Retinal pigment epithelial cell (primary cell): ENCODE results near the gene ARAP1.

Source experiments
- DNase-seq: peaks from one replicate; pipeline ENCODE4 v3.0.0-alpha.2; 2010; ENCODE audit warnings: low read depth
- H3K4me3 ChIP-seq: 2 replicates; pipeline ENCODE4 v1.5.1; 2011; ENCODE audit warnings: mild to moderate bottlenecking, low read length, control low read depth, moderate library complexity
- TF ChIP-seq, protein P1 (sequence below): conservative IDR thresholded peaks from 2 replicates; pipeline ENCODE4 v1.5.1; 2011; ENCODE audit warnings: low read depth, low read length, control low read depth, inconsistent platforms

The ARAP1 gene

GRCh38 chr11:72740562-72741428 is 11.4 kb downstream of the ARAP1 start:
- TF ChIP-seq, protein P1, sequence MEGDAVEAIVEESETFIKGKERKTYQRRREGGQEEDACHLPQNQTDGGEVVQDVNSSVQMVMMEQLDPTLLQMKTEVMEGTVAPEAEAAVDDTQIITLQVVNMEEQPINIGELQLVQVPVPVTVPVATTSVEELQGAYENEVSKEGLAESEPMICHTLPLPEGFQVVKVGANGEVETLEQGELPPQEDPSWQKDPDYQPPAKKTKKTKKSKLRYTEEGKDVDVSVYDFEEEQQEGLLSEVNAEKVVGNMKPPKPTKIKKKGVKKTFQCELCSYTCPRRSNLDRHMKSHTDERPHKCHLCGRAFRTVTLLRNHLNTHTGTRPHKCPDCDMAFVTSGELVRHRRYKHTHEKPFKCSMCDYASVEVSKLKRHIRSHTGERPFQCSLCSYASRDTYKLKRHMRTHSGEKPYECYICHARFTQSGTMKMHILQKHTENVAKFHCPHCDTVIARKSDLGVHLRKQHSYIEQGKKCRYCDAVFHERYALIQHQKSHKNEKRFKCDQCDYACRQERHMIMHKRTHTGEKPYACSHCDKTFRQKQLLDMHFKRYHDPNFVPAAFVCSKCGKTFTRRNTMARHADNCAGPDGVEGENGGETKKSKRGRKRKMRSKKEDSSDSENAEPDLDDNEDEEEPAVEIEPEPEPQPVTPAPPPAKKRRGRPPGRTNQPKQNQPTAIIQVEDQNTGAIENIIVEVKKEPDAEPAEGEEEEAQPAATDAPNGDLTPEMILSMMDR, result no peak
- H3K4me3 ChIP-seq, result no peak overlapping the region
- DNase-seq, result no peak

- H3K4me3 ChIP-seq, result no peak overlapping the region
- DNase-seq, result no peak
- TF ChIP-seq, protein P1, result no peak
Measured at GRCh38 chr11:72740060-72740424, 12.2 kb downstream of the ARAP1 start.

GRCh38 chr11:72739240-72740059 is 12.8 kb downstream of the ARAP1 start:
- no peak for DNase-seq
- TF ChIP-seq, protein P1, result no peak
- H3K4me3 ChIP-seq, result no peak overlapping the region

DNA sequence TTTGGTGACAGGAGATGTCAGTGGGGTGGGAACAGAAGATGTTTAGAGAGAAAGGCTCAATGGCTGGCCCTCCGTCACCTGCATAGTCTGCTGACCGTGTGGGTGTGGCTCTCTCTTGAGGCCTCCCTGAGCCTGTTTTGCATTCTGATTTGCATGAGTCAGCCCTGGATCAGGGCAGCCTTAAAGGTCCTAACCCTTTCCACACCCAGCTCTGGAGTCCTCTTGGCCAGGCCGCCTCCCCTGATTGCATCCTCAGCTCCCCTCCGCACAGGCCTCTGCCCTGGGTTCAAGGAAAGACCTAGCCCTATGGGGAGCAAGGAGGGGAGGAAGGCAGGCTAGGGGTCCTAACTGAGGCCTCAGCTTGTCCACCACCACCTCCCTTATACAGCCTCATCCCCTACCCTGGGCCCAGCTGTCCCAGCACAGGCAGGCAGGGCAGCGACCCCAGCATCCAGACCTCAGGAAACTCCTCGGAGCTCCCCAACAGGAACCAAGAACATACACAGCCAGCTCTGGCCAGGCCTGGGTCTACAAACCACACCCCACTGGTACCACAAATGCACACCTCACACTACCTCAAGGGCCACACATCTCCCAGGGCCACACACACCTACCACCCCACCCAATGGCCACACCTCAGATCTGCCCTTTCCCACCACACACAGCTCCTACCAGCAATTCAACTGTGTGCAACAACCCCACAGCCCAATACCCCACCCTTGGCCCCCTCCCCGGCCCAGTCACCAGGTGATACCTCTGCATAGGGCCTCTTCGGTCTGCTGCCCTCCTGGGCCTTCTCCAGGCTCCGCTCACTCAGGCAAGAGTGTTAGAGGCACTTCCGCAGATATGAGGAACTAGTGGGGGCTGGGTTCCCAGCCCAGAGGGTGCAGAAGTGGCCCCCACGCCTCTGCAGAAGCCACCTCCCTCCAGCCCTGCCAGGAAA is 13.7 kb downstream of the ARAP1 start:
- H3K4me3 ChIP-seq, result no peak overlapping the region
- no peak for DNase-seq
- TF ChIP-seq, protein P1, result no peak

DNA sequence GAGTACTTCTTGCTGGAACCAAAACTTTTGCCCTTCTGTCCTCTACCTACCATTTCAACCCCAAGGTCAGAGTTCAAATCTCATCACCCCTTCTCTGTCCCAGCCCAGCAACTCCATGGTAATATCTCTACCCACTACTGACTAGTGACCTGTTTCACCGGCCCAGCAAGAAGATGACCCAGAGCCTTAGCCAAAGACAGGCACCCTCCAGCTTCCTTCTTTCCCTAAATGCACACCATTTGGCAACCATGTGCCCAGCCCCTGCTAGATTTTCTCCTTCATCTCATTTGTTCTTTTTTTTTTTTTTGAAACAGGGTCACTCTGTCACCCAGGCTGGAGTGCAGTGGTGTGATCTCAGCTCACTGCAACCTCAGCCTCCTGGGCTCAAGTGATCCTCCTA is 14.9 kb downstream of the ARAP1 start:
- no peak overlapping the region for H3K4me3 ChIP-seq
- DNase-seq, result no peak

GRCh38 chr11:72736452-72737069 is 15.6 kb downstream of the ARAP1 start:
- DNase-seq, result no peak
- TF ChIP-seq, protein P1, result no peak
- no peak overlapping the region for H3K4me3 ChIP-seq

More for the DNA sequence above, 14.9 kb downstream of the ARAP1 start:
- TF ChIP-seq, protein P1, result no peak
